ES-I3 (cell line): ENCODE results near the gene RAI14.
A peak's percentile ranks its signal among the peaks of the same experiment; 100 is the strongest.

ENCODE experiments used
- H3K36me3 ChIP-seq: 2 replicates; pipeline ENCODE4 v1.6.1; 2013; ENCODE audit warnings: mild to moderate bottlenecking, low read length, control low read depth, moderate library complexity; ENCODE audit not compliant: insufficient read depth
- H3K4me1 ChIP-seq: 2 replicates; pipeline ENCODE4 v1.6.1; 2013; ENCODE audit warnings: mild to moderate bottlenecking, control low read depth, low read length; ENCODE audit not compliant: insufficient read depth
- H3K9ac ChIP-seq: 2 replicates; pipeline ENCODE4 v1.6.1; 2013; ENCODE audit warnings: low read depth, mild to moderate bottlenecking, low read length, moderate library complexity
- H3K9me3 ChIP-seq: 2 replicates; pipeline ENCODE4 v1.6.1; 2013; ENCODE audit warnings: mild to moderate bottlenecking, low read length, moderate library complexity; ENCODE audit not compliant: control insufficient read depth, insufficient read depth

RAI14 gene

GRCh38 chr5:34626036-34626435 is 30.1 kb upstream of the RAI14 start:
- Histone ChIP-seq H3K9me3 (no peaks in the 10 kb centered on the region), H3K4me1 (no peaks in the 10 kb centered on the region), H3K9ac (no peak overlapping the region), H3K36me3 (no peaks in the 10 kb centered on the region)

GRCh38 chr5:34626751-34627150 is 29.4 kb upstream of the RAI14 start:
- H3K4me1 ChIP-seq = no peaks in the 10 kb centered on the region
- peaks cover 2% of the 10 kb centered on the region; the same call in 1 of the 2 replicates for H3K9me3 ChIP-seq
- no peaks in the 10 kb centered on the region for H3K36me3 ChIP-seq
- H3K9ac ChIP-seq = no peak overlapping the region

GRCh38 chr5:34627794-34628193 is 28.3 kb upstream of the RAI14 start:
- no peaks in the 10 kb centered on the region for H3K4me1 ChIP-seq

GRCh38 chr5:34628373-34628772 is 27.8 kb upstream of the RAI14 start:
- Histone ChIP-seq H3K4me1 (no peaks in the 10 kb centered on the region), H3K9me3 (peaks cover 2% of the 10 kb centered on the region; the same call in 1 of the 2 replicates), H3K9ac (no peak overlapping the region), H3K36me3 (no peaks in the 10 kb centered on the region)

More at GRCh38 chr5:34627794-34628193, 28.3 kb upstream of the RAI14 start:
- H3K36me3 ChIP-seq = no peaks in the 10 kb centered on the region
- H3K9me3 ChIP-seq = peaks cover 2% of the 10 kb centered on the region; the same call in 1 of the 2 replicates
- no peak overlapping the region for H3K9ac ChIP-seq

GRCh38 chr5:34630596-34630995 is 25.5 kb upstream of the RAI14 start:
- Histone ChIP-seq H3K9ac (no peak overlapping the region), H3K4me1 (no peaks in the 10 kb centered on the region), H3K36me3 (no peaks in the 10 kb centered on the region), H3K9me3 (peaks cover 2% of the 10 kb centered on the region; the same call in 1 of the 2 replicates)

- Histone ChIP-seq H3K36me3 (no peaks in the 10 kb centered on the region), H3K9ac (no peak overlapping the region), H3K9me3 (peaks cover 2% of the 10 kb centered on the region; the same call in 1 of the 2 replicates), H3K4me1 (no peaks in the 10 kb centered on the region)
Measured at GRCh38 chr5:34632807-34633422, 23.2 kb upstream of the RAI14 start.

- Histone ChIP-seq H3K9ac (no peak overlapping the region), H3K36me3 (no peaks in the 10 kb centered on the region), H3K4me1 (no peaks in the 10 kb centered on the region), H3K9me3 (no peaks in the 10 kb centered on the region)
Measured at GRCh38 chr5:34639852-34640626, 16.1 kb upstream of the RAI14 start.

- Histone ChIP-seq H3K9ac (no peak overlapping the region), H3K9me3 (peaks cover 8% of the 10 kb centered on the region; the same call in 1 of the 2 replicates), H3K4me1 (no peaks in the 10 kb centered on the region), H3K36me3 (no peaks in the 10 kb centered on the region)
Measured at GRCh38 chr5:34648039-34648839, 7.9 kb upstream of the RAI14 start.

- Histone ChIP-seq H3K4me1 (no peaks in the 10 kb centered on the region), H3K9ac (no peak overlapping the region), H3K9me3 (peaks cover 8% of the 10 kb centered on the region; the same call in 1 of the 2 replicates), H3K36me3 (no peaks in the 10 kb centered on the region)
Measured at GRCh38 chr5:34648840-34649158, 7.3 kb upstream of the RAI14 start.

- no peaks in the 10 kb centered on the region for H3K36me3 ChIP-seq
- H3K4me1 ChIP-seq = peaks cover 7% of the 10 kb centered on the region; the same call in 1 of the 2 replicates
- peaks cover 4% of the 10 kb centered on the region; the same call in 1 of the 2 replicates for H3K9me3 ChIP-seq
- H3K9ac ChIP-seq = no peak overlapping the region
Measured at GRCh38 chr5:34651791-34652190, 4.3 kb upstream of the RAI14 start.

- H3K9ac ChIP-seq = no peak overlapping the region
- H3K36me3 ChIP-seq = no peaks in the 10 kb centered on the region
- H3K4me1 ChIP-seq = peaks cover 7% of the 10 kb centered on the region; the same call in 1 of the 2 replicates
- H3K9me3 ChIP-seq = peaks cover 4% of the 10 kb centered on the region; the same call in 1 of the 2 replicates
Measured at GRCh38 chr5:34652466-34652865, 3.7 kb upstream of the RAI14 start.

GRCh38 chr5:34652914-34653313 is 3.2 kb upstream of the RAI14 start:
- H3K9ac ChIP-seq = no peak overlapping the region
- peaks cover 7% of the 10 kb centered on the region; the same call in 1 of the 2 replicates for H3K4me1 ChIP-seq
- H3K36me3 ChIP-seq = no peaks in the 10 kb centered on the region
- H3K9me3 ChIP-seq = peaks cover 4% of the 10 kb centered on the region; the same call in 1 of the 2 replicates

- no peak overlapping the region for H3K9ac ChIP-seq
- peaks cover 2% of the 10 kb centered on the region; the same call in 1 of the 2 replicates for H3K9me3 ChIP-seq
- peaks cover 8% of the 10 kb centered on the region; the same call in 1 of the 2 replicates for H3K4me1 ChIP-seq
- no peaks in the 10 kb centered on the region for H3K36me3 ChIP-seq
Measured at GRCh38 chr5:34653708-34654107, 2.4 kb upstream of the RAI14 start.

GRCh38 chr5:34655354-34655991 is 655 bp upstream of the RAI14 start:
- Histone ChIP-seq H3K36me3 (no peaks in the 10 kb centered on the region), H3K4me1 (peaks cover 14% of the 10 kb centered on the region), H3K9ac (peak overlapping the region; percentile 75; the same call in 1 of the 2 replicates), H3K9me3 (no peaks in the 10 kb centered on the region)
